ENCODE results near the gene SESN2.

DNA sequence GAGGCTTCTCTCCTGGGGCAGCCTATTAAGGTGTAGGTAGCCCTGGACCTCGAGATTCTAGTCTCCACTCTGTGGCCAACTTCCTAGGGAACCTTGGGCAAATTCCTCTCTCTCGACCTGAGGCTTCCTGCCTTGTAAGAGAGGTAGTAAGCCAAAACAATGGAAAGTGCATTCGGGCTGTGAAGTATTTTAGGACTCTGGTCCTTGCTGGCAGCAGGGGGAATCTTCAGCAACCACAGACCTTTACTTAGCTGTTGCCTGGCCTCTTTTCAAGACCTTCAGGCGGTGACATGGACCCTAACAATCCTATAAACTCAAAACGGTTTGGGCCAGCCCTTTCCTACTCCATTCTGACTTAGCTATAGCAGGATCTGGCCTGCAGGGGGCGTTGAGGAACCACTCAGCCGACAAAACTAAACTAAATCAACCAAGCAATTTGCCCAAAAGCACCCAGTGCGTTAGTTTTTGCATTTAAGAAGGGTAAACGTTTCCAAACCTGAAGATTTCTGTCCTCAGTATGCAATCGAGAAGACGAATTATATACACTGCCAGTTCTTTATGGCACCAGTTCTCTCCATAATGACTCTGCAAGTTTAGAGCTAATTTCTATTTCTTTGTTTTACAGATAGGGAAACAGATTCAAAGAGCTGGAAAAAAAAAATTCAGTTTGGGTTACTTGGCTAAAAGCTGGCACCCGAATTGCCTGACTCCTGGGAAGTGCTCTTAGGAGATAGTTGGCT is 10.9 kb upstream of the SESN2 start:
- TF ChIP-seq POLR2AphosphoS5 (IDR thresholded peaks at IDR 0.05; ENCODE audit: insufficient read depth in 1 of 2, low read depth in 1 of 2) (peak in 1 of 2 donors; percentile 31), POLR2A (IDR thresholded peaks at IDR 0.05) (no peak)
- TF ChIP-seq, protein P1, sequence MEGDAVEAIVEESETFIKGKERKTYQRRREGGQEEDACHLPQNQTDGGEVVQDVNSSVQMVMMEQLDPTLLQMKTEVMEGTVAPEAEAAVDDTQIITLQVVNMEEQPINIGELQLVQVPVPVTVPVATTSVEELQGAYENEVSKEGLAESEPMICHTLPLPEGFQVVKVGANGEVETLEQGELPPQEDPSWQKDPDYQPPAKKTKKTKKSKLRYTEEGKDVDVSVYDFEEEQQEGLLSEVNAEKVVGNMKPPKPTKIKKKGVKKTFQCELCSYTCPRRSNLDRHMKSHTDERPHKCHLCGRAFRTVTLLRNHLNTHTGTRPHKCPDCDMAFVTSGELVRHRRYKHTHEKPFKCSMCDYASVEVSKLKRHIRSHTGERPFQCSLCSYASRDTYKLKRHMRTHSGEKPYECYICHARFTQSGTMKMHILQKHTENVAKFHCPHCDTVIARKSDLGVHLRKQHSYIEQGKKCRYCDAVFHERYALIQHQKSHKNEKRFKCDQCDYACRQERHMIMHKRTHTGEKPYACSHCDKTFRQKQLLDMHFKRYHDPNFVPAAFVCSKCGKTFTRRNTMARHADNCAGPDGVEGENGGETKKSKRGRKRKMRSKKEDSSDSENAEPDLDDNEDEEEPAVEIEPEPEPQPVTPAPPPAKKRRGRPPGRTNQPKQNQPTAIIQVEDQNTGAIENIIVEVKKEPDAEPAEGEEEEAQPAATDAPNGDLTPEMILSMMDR (IDR thresholded peaks at IDR 0.05) = peak; percentile 80 to 91 (median 82)
